HG03575 (cell line): ENCODE data around the gene TRIM71.
"Not testable (repeated sequence)": the region's sequence is repeated elsewhere in the genome, so short reads cannot be mapped to it uniquely, and the experiment has no call there.

Source experiments
- ATAC-seq: cut with Tn5 transposase; IDR thresholded peaks from one replicate; pipeline ENCODE4 v1.9.1; 2021; ENCODE audit not compliant: unreplicated experiment, insufficient number of reproducible peaks, low FRiP score; ENCODE audit errors: extremely low read depth

Gene TRIM71

GRCh38 chr3:32817558-32818228, at the start of gene TRIM71:
Gene TRIM71, plus strand, starts transcription at chr3:32817997. Its CDS starts 84 bp downstream, at chr3:32818081.
- no peak for ATAC-seq

GRCh38 chr3:32778389-32778788, 39.4 kb upstream of the TRIM71 start:
- ATAC-seq, result no peak

DNA sequence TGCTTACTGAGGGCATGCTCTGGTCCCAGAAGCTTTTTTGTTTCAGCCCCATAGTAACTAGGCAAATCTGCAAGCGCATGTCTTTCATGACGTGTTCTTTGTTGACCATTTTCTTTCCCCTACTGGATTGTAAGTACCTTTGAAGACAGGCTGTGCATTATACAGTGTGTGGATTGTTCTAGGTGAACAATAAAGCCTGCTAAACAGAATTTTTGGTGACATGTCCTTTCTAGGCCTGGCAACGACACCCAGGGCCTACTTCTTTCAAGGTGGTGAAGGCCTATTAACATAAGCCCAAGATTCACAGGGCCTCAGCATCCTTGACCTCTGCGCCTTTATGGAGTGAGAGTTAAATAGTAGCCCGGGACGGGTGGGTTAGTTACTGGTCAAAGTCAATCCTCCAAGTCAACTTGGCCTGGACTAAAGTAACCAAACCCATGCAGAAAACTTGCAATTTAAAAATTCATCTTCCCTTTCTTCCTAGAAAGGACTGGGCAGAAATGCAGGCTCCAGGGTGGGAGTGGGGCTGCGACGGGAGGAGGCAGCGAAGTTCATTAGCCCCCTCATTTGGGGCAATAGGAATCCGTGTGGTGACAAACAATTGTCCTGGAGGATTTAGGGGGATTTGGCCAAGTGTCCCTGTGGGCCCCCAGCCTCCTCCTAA, 37.6 kb upstream of the TRIM71 start:
- ATAC-seq, result no peak

GRCh38 chr3:32780735-32781210, 37.0 kb upstream of the TRIM71 start:
- no peak for ATAC-seq

DNA sequence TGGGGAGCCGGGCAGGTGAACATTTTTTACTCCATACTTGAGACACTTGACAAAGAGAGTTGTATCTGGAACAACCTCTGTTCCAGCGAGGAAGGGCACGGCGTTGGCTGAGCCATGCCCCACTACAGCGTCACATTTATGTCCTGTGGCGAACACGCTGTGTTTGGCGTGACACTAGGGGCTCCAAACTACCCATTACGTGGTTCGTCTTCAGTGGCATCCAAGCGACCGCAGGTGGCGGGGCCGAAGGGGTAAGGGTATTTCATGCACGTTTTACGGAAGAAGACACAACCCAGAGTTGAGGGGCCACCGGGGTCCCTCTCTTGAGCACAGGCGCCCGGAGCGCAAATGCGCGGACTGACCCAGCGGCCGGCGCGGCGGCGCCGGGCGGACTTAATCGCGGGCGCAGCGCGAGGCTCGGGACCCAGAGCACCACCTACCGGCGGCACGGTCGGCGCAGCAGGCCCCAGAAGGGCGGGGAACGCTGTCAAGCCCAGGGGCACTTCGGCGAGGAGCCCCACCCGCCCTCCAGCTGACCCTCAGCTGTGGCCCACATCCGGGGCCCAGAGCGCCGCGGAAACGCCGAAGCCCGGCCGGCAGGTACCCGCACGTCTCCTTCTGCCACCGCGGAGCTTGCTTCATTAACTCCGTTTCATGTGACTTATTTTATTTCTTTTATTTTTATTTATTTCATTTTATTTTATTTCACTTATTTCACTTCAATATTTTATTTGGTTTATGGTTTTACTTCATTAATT, 36.4 kb upstream of the TRIM71 start:
- ATAC-seq, result peak; percentile 48

GRCh38 chr3:32781969-32782270, 35.9 kb upstream of the TRIM71 start:
- ATAC-seq, result not testable (repeated sequence)

GRCh38 chr3:32782407-32782806, 35.4 kb upstream of the TRIM71 start:
- no peak for ATAC-seq

GRCh38 chr3:32791833-32792232, 26.0 kb upstream of the TRIM71 start:
- no peak for ATAC-seq

- no peak for ATAC-seq
Observed at GRCh38 chr3:32794487-32795308, 23.1 kb upstream of the TRIM71 start.

- ATAC-seq, result not testable (repeated sequence)
Observed at GRCh38 chr3:32796384-32796950, 21.3 kb upstream of the TRIM71 start.

DNA sequence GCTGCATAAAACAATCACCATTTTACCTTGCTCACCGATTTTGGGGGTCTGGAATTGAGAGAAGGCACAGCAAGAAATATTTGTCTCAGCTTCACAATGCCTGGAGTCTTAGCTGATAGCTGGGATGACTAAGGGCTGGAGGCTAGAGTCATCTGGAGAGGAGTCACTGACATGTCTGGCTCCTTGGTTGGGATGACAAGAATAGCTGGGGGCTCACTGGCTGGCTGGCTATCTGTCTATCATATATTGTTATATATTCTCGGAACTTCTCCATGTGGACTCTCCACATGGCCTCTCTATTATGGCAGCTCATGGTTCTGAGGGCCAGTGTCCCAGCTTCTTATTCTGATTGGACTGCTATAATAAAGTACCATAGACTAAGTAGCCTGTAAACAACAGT, 20.0 kb upstream of the TRIM71 start:
- no peak for ATAC-seq

GRCh38 chr3:32801440-32801839, 16.4 kb upstream of the TRIM71 start:
- not testable (repeated sequence) for ATAC-seq

DNA sequence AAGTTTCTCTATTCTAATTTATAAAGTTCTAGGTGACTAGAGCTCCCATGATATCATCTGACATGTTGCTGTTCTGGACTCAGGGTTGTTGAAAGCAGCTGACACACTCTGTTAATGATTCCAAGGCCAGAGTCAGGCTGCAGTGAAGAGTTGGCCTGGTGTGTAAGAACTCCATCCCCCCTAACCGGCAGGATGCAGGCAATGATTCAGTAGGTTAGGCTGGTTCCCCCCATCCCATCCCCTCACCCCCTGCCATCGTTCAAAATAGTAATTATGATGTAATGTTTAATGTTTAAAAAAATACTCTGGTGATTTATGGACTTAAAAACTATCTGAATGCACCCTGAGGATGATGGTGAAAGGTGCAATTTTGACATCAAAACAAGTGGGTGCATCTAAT, 4.6 kb upstream of the TRIM71 start:
- ATAC-seq, result no peak

GRCh38 chr3:32814361-32814760, 3.4 kb upstream of the TRIM71 start:
- no peak for ATAC-seq

- ATAC-seq, result no peak
Observed at GRCh38 chr3:32815841-32816438, 1.9 kb upstream of the TRIM71 start.

- no peak for ATAC-seq
Observed at GRCh38 chr3:32816439-32817256, 1.1 kb upstream of the TRIM71 start.

GRCh38 chr3:32817257-32817557, 590 bp upstream of the TRIM71 start:
- no peak for ATAC-seq
